Erythroblast (primary cell): ENCODE results near the gene ARL16.

Experiments
- GATA1 ChIP-seq: IDR thresholded peaks from 2 replicates; pipeline ENCODE4 v1.6.1; 2011; ENCODE audit warnings: low read depth, mild to moderate bottlenecking, control low read depth, low read length, moderate library complexity
- POLR2A ChIP-seq: IDR thresholded peaks from 2 replicates; pipeline ENCODE4 v1.6.1; 2011; ENCODE audit warnings: mild to moderate bottlenecking, low read length

DNA sequence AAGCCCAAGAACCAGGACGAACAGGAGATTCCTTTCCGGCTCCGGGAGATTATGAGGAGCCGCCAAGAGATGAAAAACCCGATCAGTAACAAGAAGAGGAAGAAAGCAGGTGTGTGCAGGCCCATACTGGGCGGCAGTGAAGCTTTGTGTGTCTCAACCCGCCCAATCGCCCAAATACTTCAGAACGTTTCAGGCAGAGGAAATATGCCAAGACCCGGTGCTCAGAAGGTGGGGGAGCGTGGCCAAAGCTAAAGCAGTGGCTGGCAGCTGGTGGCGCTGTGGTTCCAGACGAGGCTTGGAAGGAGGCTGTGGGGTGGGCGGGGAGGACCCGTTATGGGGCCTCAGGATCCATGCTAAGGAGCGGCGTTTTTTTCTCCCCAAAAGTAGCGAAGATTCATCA is 15.8 kb downstream of the ARL16 start:
- TF ChIP-seq POLR2A (no peak), GATA1 (no peak)
